Activated CD4-positive, alpha-beta T cell treated with anti-CD3 and anti-CD28 coated beads for 36 hours (primary cell): ENCODE results near the gene HSPA9. TPM values are rescaled to one million over a fixed set of nuclear protein-coding genes. Genes with fewer than 3 reads are reported as not detected.
"Not testable (repeated sequence)": the region's sequence is repeated elsewhere in the genome, so short reads cannot be mapped to it uniquely, and the experiment has no call there.

Experiments
- ATAC-seq: fragments of 200-7000 bp; cut with Tn5 transposase; one replicate; pipeline ENCODE4 v1.10.0; 2021; ENCODE audit warnings: mild to moderate bottlenecking, moderate library complexity
- CTCF ChIA-PET: fragments of 350-600 bp; sonication (Branson Sonifier 250); formaldehyde crosslinking; loops from one replicate; lab custom pipeline; 2021; ENCODE audit warnings: antibody characterized with exemption; lab: Charles Lee
- POLR2A ChIA-PET: fragments of 350-600 bp; sonication (Branson Sonifier 250); formaldehyde crosslinking; loops from one replicate; lab custom pipeline; 2021; ENCODE audit warnings: antibody characterized with exemption, inconsistent platforms; lab: Charles Lee
- DNase-seq: peaks from one replicate; pipeline ENCODE4 v3.0.0-alpha.2; 2020
- H3K27ac Mint-ChIP-seq: one replicate; pipeline ENCODE4 v1.8.0; 2021; ENCODE audit warnings: mixed read lengths
- H3K27me3 Mint-ChIP-seq: one replicate; pipeline ENCODE4 v1.8.0; 2021; ENCODE audit warnings: mixed read lengths
- H3K36me3 Mint-ChIP-seq: one replicate; pipeline ENCODE4 v1.8.0; 2021; ENCODE audit warnings: low read depth, mixed read lengths
- H3K4me1 Mint-ChIP-seq: one replicate; pipeline ENCODE4 v1.8.0; 2021; ENCODE audit warnings: mixed read lengths
- H3K4me3 Mint-ChIP-seq: one replicate; pipeline ENCODE4 v1.8.0; 2021; ENCODE audit warnings: mild to moderate bottlenecking, moderate library complexity, mixed read lengths
- H3K9me3 Mint-ChIP-seq: one replicate; pipeline ENCODE4 v1.8.0; 2021; ENCODE audit warnings: low read depth, mixed read lengths
- intact Hi-C, 2 experiments: fragments of 100-400 bp; cut with DNase I in 1 of 2; cut with micrococcal nuclease in 1 of 2; formaldehyde crosslinking; loops; one replicate each; pipeline versions ENCODE4 v1.14.2 to v1.15.1; 2022 to 2024; cut with DNase I, micrococcal nuclease
- total RNA-seq, 2 experiments: library from RNA; stranded (reverse); gene quantifications; one replicate each; pipeline ENCODE4 v1.2.3, GENCODE V29; 2021

HSPA9 gene
- total RNA-seq, 2 experiments from 2014 or later: 431 to 466 TPM

DNA sequence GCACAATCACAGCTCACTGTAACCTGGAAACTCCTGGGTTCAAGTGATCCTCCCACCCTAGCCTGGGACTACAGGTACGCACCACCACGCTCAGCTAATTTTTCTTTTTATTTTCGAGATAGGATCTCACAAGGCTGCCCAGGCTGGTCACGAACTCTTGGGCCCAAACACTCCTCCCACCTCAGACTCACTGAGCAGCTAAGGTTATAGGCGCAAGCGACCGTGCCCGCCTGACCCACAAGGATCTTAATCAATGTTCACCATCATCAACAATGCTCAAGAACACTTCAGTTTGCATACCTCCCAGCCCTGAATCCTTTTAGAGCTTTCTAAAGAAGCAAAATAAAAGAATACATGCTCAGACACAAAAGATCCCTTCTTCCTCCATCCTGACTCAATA lies 45.4 kb downstream of the HSPA9 start:
- intact Hi-C loops: no loop called here
- no peak for DNase-seq
- POLR2A ChIA-PET: interaction anchor here (1.6 kb wide), 1 partner anchor 65 kb away, joined by 5 read pairs; the partner anchor contains the start of gene EGR1
- peaks cover 60% of the 10 kb centered on the region for H3K4me1 Mint-ChIP-seq
- no peaks in the 10 kb centered on the region for H3K27me3 Mint-ChIP-seq
- H3K9me3 Mint-ChIP-seq: no peaks in the 10 kb centered on the region
- H3K36me3 Mint-ChIP-seq: peaks cover 53% of the 10 kb centered on the region
- CTCF ChIA-PET: interaction anchor here (0.6 to 2.1 kb wide), 5 partner anchors 12 to 463 kb away, joined by 3 to 12 read pairs (median 4); no protein-coding TSS in a partner anchor
- no peak overlapping the region for H3K4me3 Mint-ChIP-seq
- no peak overlapping the region for H3K27ac Mint-ChIP-seq
- no peak for ATAC-seq

DNA sequence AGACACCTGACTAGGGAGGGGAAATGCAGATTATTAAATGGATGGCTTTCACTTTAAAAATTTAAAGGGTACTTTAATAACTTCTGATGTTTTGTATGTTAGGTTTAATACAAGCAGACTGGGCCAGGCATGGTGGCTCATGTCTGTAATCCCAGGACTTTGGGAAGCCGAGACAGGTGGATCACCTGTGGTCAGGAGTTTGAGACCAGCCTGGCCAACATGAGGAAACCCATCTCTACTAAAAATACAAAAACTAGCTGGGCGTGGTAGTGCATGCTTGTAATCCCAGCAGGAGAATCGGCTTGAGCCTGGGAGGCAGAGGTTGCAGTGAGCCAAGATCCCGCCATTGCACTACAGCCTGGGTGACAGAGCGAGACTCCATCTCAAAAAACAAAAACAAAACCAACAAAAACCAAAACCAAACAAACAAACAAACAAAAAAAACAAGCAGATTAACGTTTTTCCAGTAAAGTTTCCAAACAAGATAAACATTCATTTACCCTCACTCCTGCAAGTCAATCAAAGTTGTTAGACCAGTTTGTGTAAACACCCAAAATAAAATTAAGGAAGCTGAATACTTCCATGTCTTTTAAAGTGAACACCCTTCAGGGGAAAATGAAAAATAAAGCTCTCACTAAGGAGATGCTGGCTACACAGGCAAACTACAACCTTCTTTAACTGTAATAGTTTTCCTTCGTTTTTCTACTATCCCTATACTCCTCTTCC lies 46.3 kb downstream of the HSPA9 start:
- H3K27me3 Mint-ChIP-seq: no peaks in the 10 kb centered on the region
- intact Hi-C loops: no loop called here
- ATAC-seq: no peak
- H3K9me3 Mint-ChIP-seq: no peaks in the 10 kb centered on the region
- H3K4me1 Mint-ChIP-seq: peaks cover 53% of the 10 kb centered on the region
- H3K36me3 Mint-ChIP-seq: peaks cover 47% of the 10 kb centered on the region
- no peak for DNase-seq
- H3K27ac Mint-ChIP-seq: peak overlapping the region; percentile 6
- ChIA-PET CTCF (interaction anchor here (0.6 to 2.1 kb wide), 7 partner anchors 15 to 463 kb away, joined by 3 to 12 read pairs (median 4); no protein-coding TSS in a partner anchor), POLR2A (interaction anchor here (1.6 kb wide), 1 partner anchor 64 kb away, joined by 5 read pairs; the partner anchor contains the start of gene EGR1)
- H3K4me3 Mint-ChIP-seq: no peak overlapping the region

DNA sequence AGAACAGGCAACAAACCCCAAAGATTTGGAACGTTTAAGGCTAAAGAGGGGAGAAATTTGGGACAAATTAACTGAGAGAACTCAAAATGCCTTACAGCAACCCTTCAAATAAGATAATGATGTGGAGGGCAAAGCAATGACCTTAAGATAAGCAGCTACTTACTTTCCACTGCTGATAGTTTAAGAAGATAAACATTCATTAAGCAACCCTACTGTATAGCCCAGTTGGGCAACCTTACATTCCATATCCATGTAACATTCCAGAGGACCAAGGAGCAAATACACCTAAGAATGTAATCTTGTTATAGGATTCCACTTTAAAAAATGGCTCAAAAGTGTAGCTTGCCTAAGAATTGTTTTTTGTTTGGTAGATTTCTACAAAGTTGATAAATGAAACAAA lies 47.0 kb downstream of the HSPA9 start:
- intact Hi-C loops: no loop called here
- Mint-ChIP-seq H3K4me1 (peaks cover 50% of the 10 kb centered on the region), H3K9me3 (no peaks in the 10 kb centered on the region), H3K36me3 (peaks cover 43% of the 10 kb centered on the region), H3K27ac (peak overlapping the region; percentile 23), H3K4me3 (no peak overlapping the region), H3K27me3 (no peaks in the 10 kb centered on the region)
- ChIA-PET POLR2A (interaction anchor here (1.6 kb wide), 1 partner anchor 63 kb away, joined by 5 read pairs; the partner anchor contains the start of gene EGR1), CTCF (interaction anchor here (0.9 to 2.1 kb wide), 4 partner anchors 14 to 79 kb away, joined by 3 to 12 read pairs (median 5); no protein-coding TSS in a partner anchor)
- DNase-seq (no peak), ATAC-seq (no peak)

DNA sequence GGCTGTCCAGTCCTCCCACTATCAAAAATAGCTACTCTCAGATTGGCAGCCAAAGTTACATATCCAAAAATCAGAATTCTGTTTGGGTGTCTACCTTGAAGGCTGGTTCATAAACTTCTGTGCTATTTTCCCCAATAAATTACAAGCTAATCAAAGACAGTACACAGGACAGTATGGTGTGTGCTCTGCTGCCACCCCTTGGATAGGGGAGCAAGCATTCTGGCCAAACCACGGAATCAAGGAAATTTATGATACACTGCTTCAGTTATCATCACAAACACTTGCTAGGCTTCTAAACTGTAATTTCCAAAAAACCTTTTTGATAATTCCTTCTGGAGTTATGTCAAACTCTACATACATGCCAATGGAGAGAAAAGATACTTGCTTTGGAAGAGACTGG lies 48.0 kb downstream of the HSPA9 start:
- no peak for ATAC-seq
- no peak overlapping the region for H3K4me3 Mint-ChIP-seq
- no peaks in the 10 kb centered on the region for H3K9me3 Mint-ChIP-seq
- CTCF ChIA-PET: interaction anchor here (0.8 to 2.0 kb wide), 6 partner anchors 16 to 78 kb away, joined by 3 to 8 read pairs (median 4); partner anchors contain the start of gene EGR1
- no peak for DNase-seq
- no peaks in the 10 kb centered on the region for H3K27me3 Mint-ChIP-seq
- peak overlapping the region; percentile 87 for H3K27ac Mint-ChIP-seq
- H3K4me1 Mint-ChIP-seq: peaks cover 46% of the 10 kb centered on the region
- intact Hi-C loops: no loop called here
- peaks cover 43% of the 10 kb centered on the region for H3K36me3 Mint-ChIP-seq
- POLR2A ChIA-PET: interaction anchor here (0.9 kb wide), 1 partner anchor 46 kb away, joined by 4 read pairs; no protein-coding TSS in a partner anchor

DNA sequence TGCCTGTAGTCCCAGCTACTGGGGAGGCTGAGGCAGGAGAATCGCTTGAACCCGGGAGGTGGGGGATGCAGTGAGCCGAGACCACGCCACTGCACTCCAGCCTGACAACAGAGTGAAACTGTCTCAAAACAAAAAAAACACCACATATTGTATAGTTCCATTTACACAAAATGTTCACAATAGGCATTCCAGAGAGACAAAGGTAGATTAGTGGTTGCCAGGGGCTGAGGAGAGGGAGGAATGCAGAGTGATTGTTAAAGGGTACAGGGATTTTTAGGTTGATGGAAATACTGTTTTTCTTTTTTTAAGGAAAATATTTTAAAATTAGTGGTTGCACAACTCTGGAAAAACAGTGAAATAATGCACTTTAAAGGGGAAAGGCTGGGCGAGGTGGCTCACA lies 51.8 kb downstream of the HSPA9 start:
- ATAC-seq: no peak
- H3K4me3 Mint-ChIP-seq: no peak overlapping the region
- DNase-seq: no peak
- ChIA-PET POLR2A (no interaction called here), CTCF (no interaction called here)
- H3K27me3 Mint-ChIP-seq: no peaks in the 10 kb centered on the region
- peaks cover 35% of the 10 kb centered on the region for H3K4me1 Mint-ChIP-seq
- intact Hi-C loops: no loop called here
- H3K9me3 Mint-ChIP-seq: no peaks in the 10 kb centered on the region
- peaks cover 46% of the 10 kb centered on the region for H3K36me3 Mint-ChIP-seq
- peak overlapping the region; percentile 43 for H3K27ac Mint-ChIP-seq

DNA sequence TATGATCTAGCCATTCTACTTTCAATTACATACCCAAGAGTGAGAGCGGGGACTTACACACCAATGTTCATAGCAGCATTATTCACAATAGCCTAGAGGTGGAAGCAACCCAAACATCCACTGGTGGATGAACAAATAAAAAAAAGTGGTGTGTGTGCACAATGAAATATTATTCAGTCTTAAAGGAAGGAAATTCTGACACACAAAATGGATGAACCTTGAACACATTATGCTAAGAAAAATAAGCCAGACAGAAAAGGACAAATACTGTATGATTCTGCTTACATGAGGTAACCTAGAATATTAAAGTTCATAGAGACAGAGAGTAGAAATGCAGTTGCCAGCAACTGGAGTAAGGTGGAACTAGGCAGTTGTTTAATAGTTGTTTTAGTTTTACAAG lies 54.2 kb downstream of the HSPA9 start:
- peak overlapping the region; percentile 38 for H3K27ac Mint-ChIP-seq
- H3K36me3 Mint-ChIP-seq: peaks cover 50% of the 10 kb centered on the region
- no peaks in the 10 kb centered on the region for H3K9me3 Mint-ChIP-seq
- no peak for ATAC-seq
- ChIA-PET POLR2A (interaction anchor here (0.6 to 0.7 kb wide), 2 partner anchors 54 to 1190 kb away, joined by 3 read pairs; no protein-coding TSS in a partner anchor), CTCF (no interaction called here)
- H3K4me3 Mint-ChIP-seq: no peak overlapping the region
- peaks cover 22% of the 10 kb centered on the region for H3K4me1 Mint-ChIP-seq
- H3K27me3 Mint-ChIP-seq: no peaks in the 10 kb centered on the region
- DNase-seq: no peak
- intact Hi-C loops: no loop called here

GRCh38 chr5:138517437-138517836 lies 57.8 kb downstream of the HSPA9 start:
- H3K36me3 Mint-ChIP-seq: peaks cover 68% of the 10 kb centered on the region
- no peak overlapping the region for H3K27ac Mint-ChIP-seq
- intact Hi-C loops: no loop called here
- no peaks in the 10 kb centered on the region for H3K9me3 Mint-ChIP-seq
- no peak overlapping the region for H3K4me3 Mint-ChIP-seq
- DNase-seq (no peak), ATAC-seq (no peak)
- H3K27me3 Mint-ChIP-seq: no peaks in the 10 kb centered on the region
- ChIA-PET POLR2A (no interaction called here), CTCF (interaction anchor here (0.6 to 2.3 kb wide), 6 partner anchors 13 to 1144 kb away, joined by 3 to 12 read pairs (median 4); no protein-coding TSS in a partner anchor)
- H3K4me1 Mint-ChIP-seq: peaks cover 14% of the 10 kb centered on the region

DNA sequence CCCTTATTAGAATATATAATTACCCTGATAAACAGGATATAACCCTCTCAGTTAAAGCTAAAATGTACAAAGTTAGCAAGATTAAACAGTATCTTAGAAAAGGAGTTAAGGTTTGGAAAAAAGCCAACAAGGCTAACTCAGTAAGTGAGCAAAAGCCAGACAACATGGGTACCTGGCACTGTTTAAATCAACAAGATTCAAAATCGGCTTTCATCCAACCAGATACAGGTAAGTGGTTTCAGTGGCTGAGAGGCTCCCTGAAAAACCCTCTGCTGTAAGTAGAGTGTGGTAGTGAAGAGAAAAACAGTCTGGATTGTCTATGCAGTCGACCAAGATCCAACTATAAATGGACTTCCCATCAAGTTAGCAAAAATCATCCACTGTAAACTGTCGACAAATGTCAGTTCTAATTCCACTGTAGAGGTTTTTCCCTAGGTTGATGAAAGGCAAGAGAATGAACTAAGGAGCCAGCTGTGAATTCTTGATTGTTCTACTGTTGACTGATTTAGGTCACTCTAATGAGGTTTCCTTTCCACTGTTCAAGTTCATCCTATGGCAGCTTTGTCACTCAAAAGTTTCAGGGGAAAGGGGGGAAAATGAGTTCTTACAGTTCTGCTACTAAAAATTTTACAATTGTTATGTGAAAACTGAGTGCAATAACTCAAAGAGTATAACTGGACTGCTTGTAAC lies 59.5 kb downstream of the HSPA9 start:
- Mint-ChIP-seq H3K36me3 (peaks cover 63% of the 10 kb centered on the region), H3K4me3 (no peak overlapping the region), H3K4me1 (peaks cover 10% of the 10 kb centered on the region), H3K27ac (no peak overlapping the region), H3K9me3 (no peaks in the 10 kb centered on the region), H3K27me3 (no peaks in the 10 kb centered on the region)
- ChIA-PET POLR2A (no interaction called here), CTCF (interaction anchor here (1.1 to 1.8 kb wide), 3 partner anchors 13 to 65 kb away, joined by 3 to 6 read pairs (median 4); partner anchors contain the start of gene EGR1)
- DNase-seq (no peak), ATAC-seq (no peak)
- intact Hi-C loops: no loop called here

- Mint-ChIP-seq H3K4me3 (no peak overlapping the region), H3K9me3 (no peaks in the 10 kb centered on the region), H3K36me3 (peaks cover 67% of the 10 kb centered on the region), H3K27me3 (no peaks in the 10 kb centered on the region), H3K27ac (no peak overlapping the region), H3K4me1 (peaks cover 4% of the 10 kb centered on the region)
- CTCF ChIA-PET: interaction anchor here (1.4 to 1.9 kb wide), 3 partner anchors 11 to 65 kb away, joined by 3 to 6 read pairs (median 5); no protein-coding TSS in a partner anchor
- POLR2A ChIA-PET: no interaction called here
- DNase-seq (no peak), ATAC-seq (no peak)
- intact Hi-C loops: no loop called here
Measured at GRCh38 chr5:138514021-138514420, 61.2 kb downstream of the HSPA9 start.

GRCh38 chr5:138508958-138509357 lies 66.2 kb downstream of the HSPA9 start:
- intact Hi-C loops: no loop called here
- peak overlapping the region; percentile 77 for H3K27ac Mint-ChIP-seq
- no peaks in the 10 kb centered on the region for H3K4me1 Mint-ChIP-seq
- peaks cover 45% of the 10 kb centered on the region for H3K36me3 Mint-ChIP-seq
- H3K27me3 Mint-ChIP-seq: no peaks in the 10 kb centered on the region
- no peak overlapping the region for H3K4me3 Mint-ChIP-seq
- no peaks in the 10 kb centered on the region for H3K9me3 Mint-ChIP-seq
- ChIA-PET CTCF (interaction anchor here (1.1 to 1.3 kb wide), 2 partner anchors 9 to 60 kb away, joined by 3 read pairs; no protein-coding TSS in a partner anchor), POLR2A (no interaction called here)
- no peak for DNase-seq
- no peak for ATAC-seq

- CTCF ChIA-PET: not testable (repeated sequence)
Measured at GRCh38 chr5:138507485-138507884, 67.7 kb downstream of the HSPA9 start.

More at GRCh38 chr5:138507485-138507884, 67.7 kb downstream of the HSPA9 start:
- ATAC-seq, DNase-seq, H3K27ac Mint-ChIP-seq, H3K4me1 Mint-ChIP-seq, H3K4me3 Mint-ChIP-seq, intact Hi-C loops, POLR2A ChIA-PET, H3K27me3 Mint-ChIP-seq, H3K9me3 Mint-ChIP-seq: not testable (repeated sequence)
- peaks cover 30% of the 10 kb centered on the region for H3K36me3 Mint-ChIP-seq
